ENCODE measurements around the gene DGCR6L.
"Not testable (repeated sequence)": the region's sequence is repeated elsewhere in the genome, so short reads cannot be mapped to it uniquely, and the experiment has no call there.

The DGCR6L gene

DNA sequence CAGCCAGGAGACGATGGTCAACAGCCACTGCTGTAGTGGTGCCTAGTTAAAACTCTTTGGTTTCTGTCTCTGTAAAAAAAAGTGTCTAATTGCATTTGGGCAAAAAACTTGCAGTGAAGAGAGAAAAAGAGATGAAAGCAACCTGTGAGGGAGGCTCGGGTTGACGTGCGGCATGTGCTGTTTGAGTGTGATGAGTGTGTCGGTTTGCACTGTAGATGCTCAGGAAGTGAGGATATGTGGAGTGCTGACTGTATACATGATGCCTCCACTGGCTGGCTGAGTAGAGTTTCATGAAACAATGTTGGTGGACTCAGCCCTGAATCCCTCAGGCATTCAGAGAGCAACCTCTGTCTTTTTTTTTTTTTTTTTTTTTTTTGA is 4.3 kb upstream of the DGCR6L start:
- no peak for DNase-seq

GRCh38 chr22:20321552-20322211 is 1.8 kb upstream of the DGCR6L start:
- DNase-seq, result not testable (repeated sequence)

- DNase-seq, result not testable (repeated sequence)
Measured at GRCh38 chr22:20320659-20321551, 1.0 kb upstream of the DGCR6L start.

DNA sequence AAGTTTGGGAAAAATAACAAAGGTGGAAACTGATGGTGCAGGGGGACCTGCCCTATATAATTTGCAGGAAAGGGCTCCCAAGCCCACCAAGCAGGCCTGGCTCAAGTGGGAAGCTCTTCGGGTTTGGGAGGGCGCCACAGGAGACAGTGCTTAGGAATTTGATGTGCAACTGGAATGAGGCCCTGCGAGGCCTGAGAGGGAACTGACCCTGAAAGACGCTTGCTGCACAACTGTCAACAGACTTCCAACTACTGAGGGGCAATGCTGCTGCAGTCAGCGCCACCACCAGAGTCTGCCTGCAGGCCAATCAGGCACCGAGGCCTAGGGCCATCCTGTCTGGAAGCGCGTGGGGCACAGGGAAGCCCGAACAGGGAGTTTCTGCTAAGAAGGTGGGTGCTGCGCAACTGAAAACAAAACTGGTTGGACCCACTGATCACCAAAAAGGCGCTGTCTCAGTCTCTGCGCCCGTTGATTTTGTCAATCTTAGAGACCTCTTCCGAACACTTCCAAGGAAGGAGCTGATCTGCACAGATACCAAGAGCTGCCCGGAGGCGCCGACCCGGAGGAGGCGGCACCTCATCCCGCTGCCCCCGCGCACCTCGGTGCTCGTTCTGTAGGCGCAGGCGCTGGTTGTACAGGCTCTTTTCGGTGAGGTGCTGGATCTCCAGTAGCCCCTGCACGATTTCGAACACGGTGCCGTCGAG is 667 bp downstream of the DGCR6L start:
- DNase-seq, result no peak

DNA sequence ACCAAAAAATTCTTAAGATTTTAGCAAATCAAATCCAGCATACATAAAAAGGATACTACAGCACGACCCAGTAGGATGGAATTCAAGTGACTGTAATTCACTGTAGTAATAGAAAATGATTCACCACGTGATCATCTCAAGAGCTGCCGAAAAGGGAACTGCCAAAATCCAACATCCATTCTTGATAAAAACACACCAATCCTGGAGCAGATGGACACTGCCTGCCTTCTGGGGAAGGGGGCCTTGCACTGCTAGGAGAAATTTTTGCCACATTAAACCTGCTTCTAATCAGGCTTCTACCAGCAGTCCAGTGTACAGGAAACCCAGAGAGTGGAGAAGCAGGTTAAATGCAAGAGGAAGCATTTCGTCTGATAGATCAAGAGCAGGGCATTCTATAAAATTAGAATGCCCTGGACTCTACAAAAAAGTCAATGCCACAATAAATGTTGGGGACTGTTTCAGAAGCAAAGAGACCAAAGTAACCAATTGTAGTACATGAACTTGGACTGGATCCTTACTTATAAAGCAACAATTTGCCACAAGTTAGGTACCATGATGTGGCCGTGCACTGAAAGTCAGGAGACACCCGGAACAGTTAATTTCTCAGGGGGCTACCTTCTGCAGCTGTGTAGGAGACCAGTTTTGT is 1.7 kb downstream of the DGCR6L start:
- not testable (repeated sequence) for DNase-seq

DNA sequence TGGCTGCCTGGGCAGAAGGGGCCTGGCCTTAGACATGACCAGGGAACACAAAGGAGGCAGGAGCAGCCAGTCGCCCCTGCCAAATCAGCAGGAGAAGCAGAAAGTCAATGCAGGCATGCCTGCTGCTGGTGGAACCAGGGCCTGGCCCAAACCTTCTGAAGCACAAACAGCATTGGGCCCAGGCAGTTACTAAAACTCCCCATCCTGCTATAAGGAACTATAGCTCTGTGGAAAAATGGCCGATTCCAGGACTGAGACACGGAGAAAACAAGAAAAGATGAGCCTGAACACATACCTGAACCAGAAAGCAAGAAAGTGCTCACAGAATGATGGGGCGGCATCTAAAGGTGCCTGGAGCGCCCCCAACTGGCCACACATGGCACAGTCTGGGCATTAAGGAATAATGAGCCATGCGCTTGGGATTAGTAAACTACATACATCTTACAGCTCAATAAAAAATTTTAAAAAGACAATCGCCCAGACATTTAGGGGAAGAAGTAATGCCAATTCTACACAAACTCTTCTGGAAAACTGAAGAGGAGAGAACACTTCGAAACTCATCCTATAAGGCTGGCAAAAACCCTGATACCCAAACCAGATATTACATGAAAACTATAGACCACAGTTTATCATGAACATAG is 2.3 kb downstream of the DGCR6L start:
- DNase-seq, result peak; percentile 6

DNA sequence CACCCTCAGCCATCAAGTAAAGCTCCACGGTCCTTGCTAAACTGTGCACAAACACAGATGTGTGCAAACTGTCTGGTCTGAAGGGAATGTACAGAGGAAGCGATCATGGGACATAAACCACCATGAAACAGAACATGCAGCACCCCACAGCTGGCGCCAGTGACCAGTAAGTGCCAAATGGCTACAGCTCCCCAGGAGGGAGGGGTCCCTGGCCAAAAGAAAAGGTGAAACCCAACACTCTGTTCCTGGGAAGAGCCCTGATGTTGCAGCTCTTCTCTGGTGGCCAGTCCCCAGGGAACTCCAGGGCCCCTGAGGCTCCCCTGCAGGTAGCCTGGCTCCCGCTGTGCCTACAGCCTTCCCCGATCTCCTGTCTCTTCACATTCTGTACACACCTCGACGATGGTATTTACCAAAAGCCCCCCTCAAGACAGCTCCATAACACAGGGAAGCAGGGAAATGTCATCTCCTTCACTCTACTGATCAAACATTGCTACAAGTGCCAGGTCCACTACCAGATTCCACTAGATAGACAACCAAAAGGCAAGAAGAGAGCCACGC is 2.9 kb downstream of the DGCR6L start:
- no peak for DNase-seq

DNA sequence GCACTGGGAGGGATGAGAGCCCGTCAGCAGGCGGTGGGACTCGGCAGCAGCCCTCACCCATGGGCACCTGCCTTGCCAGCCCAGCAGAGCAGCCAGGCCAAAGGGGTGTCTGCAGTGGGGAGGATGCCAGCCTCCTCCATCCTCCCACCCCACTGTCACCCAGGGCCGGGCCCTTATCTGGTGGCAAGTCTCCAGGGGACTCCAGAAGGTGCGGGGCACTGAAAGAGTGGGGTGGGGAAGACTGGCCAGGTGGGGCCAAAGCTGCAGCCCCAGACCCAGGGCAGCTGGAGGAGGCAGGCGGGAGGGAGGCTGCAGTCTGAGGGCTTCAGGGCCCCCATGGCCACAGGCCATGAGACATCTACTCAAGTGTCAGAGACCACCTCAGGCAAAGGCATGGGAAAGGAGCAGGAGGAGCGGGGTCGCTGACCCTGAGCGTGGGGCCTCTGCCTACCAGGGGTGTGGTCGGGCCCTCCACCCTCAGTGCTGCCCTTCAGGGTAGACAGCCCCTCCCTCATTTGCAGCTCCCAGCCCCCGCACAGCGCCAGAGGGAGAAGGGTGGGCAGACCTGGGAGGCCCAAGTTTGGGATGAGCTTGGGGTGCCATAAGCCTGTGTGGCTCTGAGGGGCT is 3.5 kb downstream of the DGCR6L start:
- DNase-seq, result no peak

GRCh38 chr22:20315337-20316216 is 4.3 kb downstream of the DGCR6L start:
- DNase-seq, result no peak

DNA sequence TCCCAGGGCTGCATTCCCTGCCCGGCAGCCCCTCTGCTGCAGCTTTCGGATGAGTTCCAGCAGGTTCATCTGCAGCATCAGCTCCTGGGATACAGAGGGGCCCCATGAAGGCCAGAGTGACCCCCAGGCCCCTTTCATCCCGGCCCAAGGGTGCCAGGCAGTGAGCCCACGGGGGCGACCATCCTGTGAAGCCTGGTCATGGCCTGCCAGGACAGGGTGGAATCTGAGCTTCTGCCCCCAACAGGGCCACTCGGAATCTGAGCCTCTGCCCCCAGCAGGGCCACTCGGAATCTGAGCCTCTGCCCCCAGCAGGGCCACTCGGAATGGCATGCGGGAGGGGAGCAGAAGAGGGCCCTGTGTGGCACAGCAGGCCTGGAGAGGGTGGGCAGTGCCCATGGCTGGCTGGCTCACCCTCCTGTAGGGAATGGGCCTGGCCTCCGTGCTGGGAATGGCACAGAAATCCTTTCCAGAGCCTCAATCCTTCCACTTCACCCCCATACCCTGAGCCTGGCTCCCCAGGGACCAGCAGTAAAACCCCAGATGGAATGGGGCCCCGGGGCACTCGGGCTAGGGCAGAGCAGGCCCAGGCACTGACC is 5.0 kb downstream of the DGCR6L start:
- DNase-seq, result not testable (repeated sequence)

DNA sequence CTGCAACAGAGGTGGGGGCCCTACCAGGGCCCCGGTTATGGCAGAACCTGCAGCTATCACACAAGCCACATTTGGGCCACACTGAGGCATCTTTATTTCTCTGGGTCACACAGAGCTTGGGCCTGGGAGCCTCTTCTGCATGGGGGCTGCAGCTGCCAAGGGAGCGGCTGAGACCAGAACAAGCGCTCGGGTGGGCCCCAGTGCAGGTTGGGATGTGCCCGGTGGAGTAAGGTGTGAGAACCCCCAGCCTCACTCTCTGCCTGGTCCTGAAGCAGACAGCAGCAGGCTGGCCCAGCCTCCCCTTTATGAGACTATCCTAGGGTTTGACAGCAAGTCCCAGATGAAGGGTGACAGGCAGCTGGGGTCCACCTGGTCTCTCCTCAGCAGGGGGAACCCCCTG is 5.7 kb downstream of the DGCR6L start:
- DNase-seq, result not testable (repeated sequence)

DNA sequence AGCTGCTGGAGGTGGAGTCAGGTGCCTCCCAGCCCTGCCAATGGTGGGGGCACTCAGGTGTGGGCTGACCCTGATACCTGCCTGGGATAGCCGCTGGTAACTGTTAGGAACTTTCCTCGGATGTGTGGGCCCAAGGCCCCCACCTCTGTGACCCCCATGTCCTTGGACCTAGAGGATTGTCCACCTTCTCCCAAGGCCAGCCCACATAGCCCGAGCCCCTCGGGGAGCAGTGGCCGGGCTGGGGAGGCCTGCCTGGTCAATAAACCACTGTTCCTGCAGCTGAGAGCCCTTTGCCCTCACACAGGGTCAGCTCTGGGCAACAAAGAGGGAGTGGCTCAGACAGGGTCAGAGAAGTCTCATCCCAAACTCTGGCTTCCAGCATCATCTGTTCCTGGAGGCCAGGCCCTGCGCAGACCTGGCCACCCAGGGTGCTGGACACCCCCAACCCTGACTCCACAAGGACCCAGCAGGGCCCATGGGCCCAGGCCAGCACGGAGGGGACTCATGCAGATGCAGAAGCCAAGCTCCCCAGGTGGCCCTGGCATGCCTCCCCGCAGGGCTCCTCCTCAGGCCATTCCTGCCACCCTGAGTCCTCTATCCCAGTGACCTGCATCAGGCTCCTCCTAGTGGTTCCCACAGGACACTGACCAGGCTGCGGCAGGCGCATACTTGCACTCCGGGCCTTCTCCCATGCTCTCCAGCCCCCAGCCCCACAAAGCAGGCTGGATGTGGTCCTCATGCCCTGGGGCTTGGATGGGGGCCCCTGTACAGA is 6.4 kb downstream of the DGCR6L start:
- not testable (repeated sequence) for DNase-seq

DNA sequence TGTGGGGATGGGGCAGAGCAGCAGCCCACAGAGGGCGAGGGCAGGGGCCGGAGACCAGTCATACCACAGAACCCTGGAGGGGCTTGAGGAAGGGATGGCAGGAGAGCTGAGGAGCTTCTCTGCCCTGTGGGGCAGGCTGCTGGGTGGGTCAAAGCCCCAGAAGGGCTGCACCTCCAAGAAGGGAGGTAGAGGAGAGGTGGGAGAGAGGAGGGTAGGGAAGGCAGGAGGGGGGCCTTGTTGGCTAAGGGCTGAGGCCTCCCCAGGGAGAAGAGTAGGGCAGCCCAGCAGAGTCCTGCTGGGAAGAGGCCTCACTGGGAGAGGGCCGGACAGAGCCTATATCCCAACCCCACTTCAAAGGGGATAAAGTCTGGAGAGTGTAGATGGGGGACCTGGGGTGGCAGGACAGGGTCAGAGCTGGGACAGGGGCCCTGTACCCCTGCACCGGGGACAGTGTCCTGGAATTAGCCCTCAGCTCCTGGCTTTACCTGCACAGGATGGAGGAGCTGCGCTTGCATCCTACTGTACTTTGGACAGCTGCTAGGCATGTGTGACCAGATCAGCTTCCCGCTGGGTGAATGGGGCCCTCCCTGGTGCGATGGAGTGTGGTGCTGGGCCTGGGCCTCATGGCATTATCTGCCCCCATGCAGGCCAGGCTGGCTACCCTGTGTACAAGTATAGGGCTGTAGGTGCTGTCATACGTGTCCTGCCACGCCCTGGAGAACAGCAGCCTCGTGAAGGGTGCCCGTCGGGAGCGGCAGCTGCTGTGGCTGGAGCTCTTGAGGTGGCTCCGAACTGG is 7.3 kb downstream of the DGCR6L start:
- DNase-seq, result no peak

DNA sequence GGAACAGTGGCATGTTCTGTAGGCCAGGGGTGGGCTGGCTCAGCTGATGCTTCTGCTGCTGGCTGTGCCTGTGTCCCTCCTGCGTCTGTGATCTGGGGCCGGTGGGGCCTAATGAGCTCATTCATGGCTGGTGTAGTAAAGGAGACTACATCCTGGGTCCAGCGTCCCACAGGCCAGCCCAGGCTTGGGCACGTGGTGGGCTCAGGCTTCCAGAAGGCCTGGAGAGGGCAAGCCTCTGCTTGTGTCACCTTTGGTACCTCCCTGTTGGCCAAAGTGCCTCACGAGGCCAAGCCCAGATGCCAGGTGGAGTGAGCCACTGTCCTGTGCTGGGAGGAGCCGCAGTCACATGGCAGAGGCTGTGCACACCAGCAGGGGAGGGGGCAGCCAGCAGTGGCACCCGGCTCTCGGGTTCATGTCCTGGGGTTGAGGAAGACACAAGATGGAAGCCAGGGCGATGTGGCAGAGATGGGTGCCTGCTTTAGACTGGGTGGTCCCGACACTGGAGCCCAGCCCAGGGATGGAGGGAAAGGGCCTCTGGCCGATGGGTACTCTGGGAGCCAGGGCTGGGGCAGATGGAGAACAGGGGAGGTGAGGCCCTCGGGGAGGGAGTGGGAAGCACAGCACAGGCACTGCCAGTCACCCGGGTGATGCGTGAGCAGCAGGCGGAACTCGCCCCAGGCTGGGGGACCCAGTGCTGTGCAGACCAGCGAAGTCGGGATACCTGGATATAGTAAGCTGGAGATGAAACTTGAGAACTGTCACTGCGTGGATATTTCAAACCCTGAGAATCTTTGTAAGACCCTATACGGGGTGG is 8.4 kb downstream of the DGCR6L start:
- DNase-seq, result not testable (repeated sequence)

DNA sequence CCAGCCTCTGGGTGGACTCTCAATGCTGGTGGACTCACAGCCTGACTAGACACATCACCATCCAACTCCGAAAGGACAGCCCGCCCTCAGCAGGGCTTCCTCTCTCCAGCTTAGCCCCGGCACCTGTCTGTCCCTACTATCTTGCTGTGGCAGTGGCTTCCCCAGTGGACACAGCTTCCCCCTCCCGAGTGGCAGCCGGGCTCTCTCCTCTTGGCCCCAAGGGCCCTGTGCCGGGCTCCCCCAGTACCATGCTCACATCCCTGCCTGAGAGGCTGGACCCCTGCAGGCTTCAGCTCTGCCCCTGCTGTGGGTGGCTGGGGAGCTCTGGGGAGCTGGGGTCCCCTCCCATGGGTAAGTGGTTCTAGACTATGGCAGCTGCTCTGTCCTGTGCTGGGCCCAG is 9.1 kb downstream of the DGCR6L start:
- not testable (repeated sequence) for DNase-seq

- not testable (repeated sequence) for DNase-seq
Measured at GRCh38 chr22:20310180-20310579, 9.7 kb downstream of the DGCR6L start.

DNA sequence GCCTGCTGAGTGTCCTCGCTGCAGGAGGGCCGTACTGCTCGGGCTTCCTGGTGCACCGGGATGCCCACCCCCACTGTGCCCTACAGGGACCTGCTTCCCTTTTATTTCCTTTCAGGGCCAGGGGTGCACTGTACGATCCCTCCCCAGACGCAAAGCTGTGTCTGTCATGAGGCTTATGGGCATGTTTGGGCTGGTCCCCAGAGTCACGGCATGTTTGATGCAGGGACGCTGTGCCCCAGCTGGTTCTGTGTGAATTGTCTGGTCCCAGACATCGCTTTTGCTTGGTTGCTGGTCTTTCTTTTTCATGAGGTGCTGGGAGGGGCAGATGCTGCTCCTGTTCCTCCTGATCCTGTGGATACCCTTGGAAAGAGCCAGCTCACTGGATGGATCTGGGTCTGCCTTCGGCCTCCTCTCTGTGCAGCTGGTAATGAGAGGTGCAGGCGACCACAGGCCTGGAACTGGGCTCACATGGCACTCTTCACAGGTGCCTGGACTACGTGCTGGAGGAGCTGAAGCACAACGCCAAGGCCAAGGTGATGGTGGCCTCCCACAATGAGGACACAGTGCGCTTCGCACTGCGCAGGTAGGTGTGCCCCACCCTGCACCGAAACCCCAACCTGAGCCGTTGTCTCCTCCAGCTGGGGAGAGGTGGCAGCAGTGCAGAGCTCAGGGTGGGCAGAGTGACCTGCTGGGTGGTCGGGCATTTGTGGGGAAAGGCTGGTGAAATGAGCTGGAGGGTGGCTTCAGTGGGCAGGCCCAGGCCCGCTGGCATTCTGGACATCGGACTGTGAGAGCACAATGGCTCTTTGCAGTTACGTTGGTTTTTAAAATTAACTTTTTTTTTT is 10.8 kb downstream of the DGCR6L start:
- not testable (repeated sequence) for DNase-seq
